ENCODE data around the gene RSPO3. TPM values are rescaled to one million over a fixed set of nuclear protein-coding genes. Genes with fewer than 3 reads are reported as not detected.
"Not testable (repeated sequence)": the region's sequence is repeated elsewhere in the genome, so short reads cannot be mapped to it uniquely, and the experiment has no call there.

Gene RSPO3
- total RNA-seq, 2 donors from 2014 or later, result 2.3 to 6.2 TPM

DNA sequence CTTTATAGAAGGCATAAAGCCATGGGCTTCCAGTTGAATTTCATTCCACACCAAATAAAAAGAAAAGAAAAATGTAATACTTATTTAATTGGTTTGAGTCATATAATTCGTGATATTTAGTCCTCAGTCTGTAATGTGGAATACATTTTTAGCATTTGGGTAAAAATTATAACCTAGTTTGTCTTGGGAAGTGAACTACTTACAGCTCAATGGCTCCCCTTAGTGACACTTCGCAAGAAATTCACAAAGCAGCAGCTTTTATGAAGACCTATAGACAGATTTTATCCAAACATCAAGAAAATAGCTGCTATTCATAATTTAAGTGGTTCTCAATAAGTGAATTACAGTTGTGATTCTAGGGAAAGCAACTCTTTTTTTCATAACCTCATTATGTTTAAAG is 72.1 kb downstream of the RSPO3 start:
- DNase-seq, result no peak
- intact Hi-C loops (cut with DNase I, micrococcal nuclease), result no loop called here
- ATAC-seq, result no peak

DNA sequence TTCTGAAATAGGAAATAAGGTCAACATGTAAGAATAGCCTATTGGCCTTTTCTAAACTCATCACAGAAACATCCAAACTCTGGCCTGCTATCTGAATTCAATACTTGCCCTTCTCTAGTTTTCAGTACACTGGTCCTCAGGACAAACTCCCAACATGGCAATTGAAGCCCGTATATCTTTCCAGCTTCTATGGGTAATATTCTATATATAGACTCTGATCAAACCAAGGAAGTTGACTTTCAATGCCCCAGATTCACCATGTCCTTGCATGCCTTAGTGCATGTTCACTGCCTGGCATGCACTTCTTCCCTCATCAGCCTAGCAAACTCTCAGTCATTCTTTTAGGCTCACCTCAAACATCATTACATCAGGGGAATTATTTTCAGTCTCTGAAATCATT is 73.2 kb downstream of the RSPO3 start:
- intact Hi-C loops (cut with DNase I, micrococcal nuclease), result no loop called here
- DNase-seq (no peak), ATAC-seq (no peak)

GRCh38 chr6:127192911-127193541 is 74.6 kb downstream of the RSPO3 start:
- DNase-seq (no peak), ATAC-seq (no peak)
- intact Hi-C loops (cut with DNase I, micrococcal nuclease), result no loop called here

DNA sequence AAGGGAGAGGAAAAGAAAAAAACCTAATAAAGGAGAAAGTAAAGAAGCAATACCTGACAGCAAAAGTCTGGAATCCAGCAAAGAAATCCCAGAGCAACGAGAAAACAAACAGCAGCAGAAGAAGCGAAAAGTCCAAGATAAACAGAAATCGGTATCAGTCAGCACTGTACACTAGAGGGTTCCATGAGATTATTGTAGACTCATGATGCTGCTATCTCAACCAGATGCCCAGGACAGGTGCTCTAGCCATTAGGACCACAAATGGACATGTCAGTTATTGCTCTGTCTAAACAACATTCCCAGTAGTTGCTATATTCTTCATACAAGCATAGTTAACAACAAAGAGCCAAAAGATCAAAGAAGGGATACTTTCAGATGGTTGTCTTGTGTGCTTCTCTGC is 77.4 kb downstream of the RSPO3 start:
- intact Hi-C loops (cut with DNase I, micrococcal nuclease), result no loop called here
- ATAC-seq (no peak), DNase-seq (no peak)

DNA sequence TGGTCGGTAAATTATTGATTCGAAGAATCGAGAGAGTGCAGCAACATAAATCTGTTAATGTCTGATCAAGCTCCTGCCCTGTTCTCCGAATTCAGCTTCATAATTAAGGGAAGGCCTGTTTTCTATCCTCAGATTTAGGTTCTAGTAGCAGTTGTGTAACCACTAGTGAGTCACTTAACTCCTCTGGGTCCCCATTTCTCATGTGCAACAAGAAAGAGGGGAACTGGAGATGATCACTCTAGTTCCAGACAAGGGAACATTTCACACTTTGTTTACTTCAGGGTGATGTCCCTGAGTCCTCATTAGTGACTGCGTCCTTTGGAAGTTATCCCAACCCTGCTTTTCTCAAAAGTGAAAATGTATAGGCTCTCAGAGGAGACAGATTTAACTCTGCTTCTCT is 80.1 kb downstream of the RSPO3 start:
- no peak for ATAC-seq
- no peak for DNase-seq
- intact Hi-C loops (cut with DNase I, micrococcal nuclease), result no loop called here

GRCh38 chr6:127199470-127199869 is 81.0 kb downstream of the RSPO3 start:
- DNase-seq, result no peak
- intact Hi-C loops (cut with DNase I, micrococcal nuclease), result no loop called here
- no peak for ATAC-seq

GRCh38 chr6:127200114-127200513 is 81.6 kb downstream of the RSPO3 start:
- no peak for ATAC-seq
- no peak for DNase-seq
- intact Hi-C loops (cut with DNase I, micrococcal nuclease), result no loop called here

GRCh38 chr6:127201321-127201720 is 82.8 kb downstream of the RSPO3 start:
- intact Hi-C loops (cut with DNase I, micrococcal nuclease), result no loop called here
- ATAC-seq (no peak), DNase-seq (no peak)

- no peak for DNase-seq
- intact Hi-C loops (cut with DNase I, micrococcal nuclease), result no loop called here
- no peak for ATAC-seq
Measured at GRCh38 chr6:127202676-127203075, 84.2 kb downstream of the RSPO3 start.

GRCh38 chr6:127204281-127204680 is 85.8 kb downstream of the RSPO3 start:
- no peak for ATAC-seq
- intact Hi-C loops (cut with DNase I, micrococcal nuclease), result no loop called here
- no peak for DNase-seq

GRCh38 chr6:127205036-127205435 is 86.6 kb downstream of the RSPO3 start:
- intact Hi-C loops (cut with DNase I, micrococcal nuclease), result no loop called here
- DNase-seq, result no peak
- ATAC-seq, result no peak

GRCh38 chr6:127206531-127207095 is 88.1 kb downstream of the RSPO3 start:
- intact Hi-C loops (cut with DNase I, micrococcal nuclease), result no loop called here
- ATAC-seq, result no peak
- no peak for DNase-seq

GRCh38 chr6:127207591-127208120 is 89.2 kb downstream of the RSPO3 start:
- DNase-seq (no peak), ATAC-seq (no peak)
- intact Hi-C loops (cut with DNase I, micrococcal nuclease), result no loop called here

GRCh38 chr6:127210725-127211124 is 92.3 kb downstream of the RSPO3 start:
- ATAC-seq (no peak), DNase-seq (no peak)
- intact Hi-C loops (cut with DNase I, micrococcal nuclease), result no loop called here

DNA sequence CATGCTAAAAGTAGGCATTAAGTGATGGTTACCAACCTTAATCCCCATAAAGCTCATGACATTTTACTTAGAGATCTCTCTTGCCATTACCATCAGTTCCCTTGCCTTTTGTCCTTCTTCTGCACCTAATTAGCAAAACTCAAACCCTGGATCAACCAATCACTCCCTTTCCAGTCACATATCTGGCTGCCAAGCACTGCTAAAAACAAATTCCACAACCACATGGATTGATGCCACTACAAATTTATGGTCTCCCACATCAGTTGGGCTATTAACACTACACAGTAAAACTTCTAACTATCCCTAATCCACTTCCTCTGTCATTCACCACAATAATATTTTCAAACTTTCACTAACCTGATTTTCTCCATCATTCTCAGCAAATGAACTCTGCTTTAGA is 93.9 kb downstream of the RSPO3 start:
- ATAC-seq (no peak), DNase-seq (no peak)
- intact Hi-C loops (cut with DNase I, micrococcal nuclease), result no loop called here

GRCh38 chr6:127214032-127214431 is 95.6 kb downstream of the RSPO3 start:
- ATAC-seq; intact Hi-C loops (cut with DNase I, micrococcal nuclease); DNase-seq: not testable (repeated sequence)

- DNase-seq; intact Hi-C loops (cut with DNase I, micrococcal nuclease); ATAC-seq: not testable (repeated sequence)
Measured at GRCh38 chr6:127214531-127214930, 96.1 kb downstream of the RSPO3 start.

DNA sequence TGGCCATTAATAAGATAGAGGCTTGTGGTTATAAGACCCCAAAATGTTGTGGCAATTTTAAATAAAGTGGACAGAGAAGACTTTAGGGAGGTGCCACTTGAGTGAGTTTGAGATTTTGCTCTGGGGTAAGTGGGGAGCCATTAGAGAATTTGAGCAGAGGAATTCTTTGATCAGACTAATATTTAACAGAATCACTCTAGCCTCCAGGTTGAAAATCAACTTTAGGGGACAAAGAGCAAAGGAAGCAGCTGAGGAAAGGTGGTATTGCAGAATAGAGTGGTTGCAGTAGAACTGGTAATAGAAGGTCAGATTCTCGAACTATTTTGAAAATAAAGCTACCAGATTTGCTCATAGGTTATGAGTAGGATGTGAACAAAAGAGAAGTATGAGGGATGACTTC is 97.5 kb downstream of the RSPO3 start:
- no peak for ATAC-seq
- intact Hi-C loops (cut with DNase I, micrococcal nuclease), result no loop called here
- no peak for DNase-seq

DNA sequence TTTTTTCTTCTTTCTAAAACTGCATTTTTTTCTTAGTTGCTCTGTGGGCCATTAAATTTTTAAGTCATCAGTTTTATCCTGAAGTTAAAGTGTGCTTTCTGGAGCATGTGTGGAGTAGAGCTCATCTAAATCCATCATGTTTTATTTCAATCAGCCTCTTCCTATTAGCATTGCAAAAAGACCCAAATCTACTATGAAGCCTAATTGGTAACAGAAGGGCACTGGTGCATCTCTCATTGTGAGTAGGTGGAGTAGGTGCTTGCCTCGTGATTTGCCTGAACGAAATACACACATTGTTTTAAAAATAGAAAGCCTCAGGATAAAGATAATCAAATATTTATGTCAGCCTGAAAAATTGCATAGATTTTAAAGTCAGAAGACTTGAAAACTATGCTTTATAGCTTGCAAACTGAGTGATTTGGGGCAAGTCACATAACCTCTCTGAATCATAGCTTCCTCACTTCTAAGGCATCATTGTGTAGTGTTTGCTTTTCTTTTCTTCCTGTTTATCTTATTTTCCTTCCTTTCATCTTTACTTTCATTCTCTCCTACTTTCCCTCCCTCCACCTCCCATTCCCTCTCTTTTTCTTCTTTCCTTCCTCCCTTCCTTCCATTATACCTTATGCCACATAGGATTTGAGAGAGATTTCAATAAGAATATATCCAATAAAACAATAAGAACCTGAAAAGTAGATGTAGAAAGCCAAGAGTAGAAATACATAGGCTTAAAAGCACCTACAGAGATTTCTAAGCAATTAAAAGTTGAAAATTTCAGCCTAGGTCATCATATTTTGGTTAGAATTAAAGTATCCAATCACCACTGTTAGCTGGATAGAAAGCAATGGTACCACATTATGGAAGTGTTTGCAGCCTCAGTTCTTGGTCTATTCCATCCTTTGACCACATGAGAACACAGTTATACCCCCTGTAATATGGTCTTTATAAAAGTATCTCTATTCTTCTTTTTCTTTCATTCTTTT is 98.6 kb downstream of the RSPO3 start:
- DNase-seq (no peak), ATAC-seq (no peak)
- intact Hi-C loops (cut with DNase I, micrococcal nuclease), result no loop called here

DNA sequence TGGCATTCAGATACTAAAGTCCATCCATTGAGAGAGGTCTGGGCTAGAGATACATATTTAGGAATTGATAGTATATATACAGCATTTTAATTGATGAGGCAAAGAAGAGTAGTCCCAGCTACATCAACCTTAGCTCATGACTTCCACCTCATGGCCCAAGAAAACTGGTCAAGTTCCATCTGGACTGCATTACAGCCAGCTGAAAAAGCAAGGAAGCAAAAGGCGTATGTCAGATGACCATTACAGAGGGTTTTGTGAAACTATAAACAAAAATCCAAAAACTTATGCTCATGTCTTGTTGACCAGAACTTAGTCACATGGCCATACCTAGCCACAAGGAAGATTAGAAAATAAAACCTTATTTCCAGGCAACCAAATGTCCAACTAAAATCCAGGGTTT is 101.4 kb downstream of the RSPO3 start:
- ATAC-seq, result no peak
- DNase-seq, result no peak
- intact Hi-C loops (cut with DNase I, micrococcal nuclease), result no loop called here
